ENCODE data around the gene CCDC86. TPM values are rescaled to one million over a fixed set of nuclear protein-coding genes. Genes with fewer than 3 reads are reported as not detected.

CCDC86 gene
- total RNA-seq, 1 donor from 2014 or later = 13.0 TPM

GRCh38 chr11:60891103-60891741, 49.3 kb downstream of the CCDC86 start:
- DNase-seq (ENCODE audit: low spot score) = no peak

- no peak for DNase-seq (ENCODE audit: low spot score)
Observed at GRCh38 chr11:60895687-60896086, 53.8 kb downstream of the CCDC86 start.

GRCh38 chr11:60897496-60897895, 55.6 kb downstream of the CCDC86 start:
- no peak for DNase-seq (ENCODE audit: low spot score)

- DNase-seq (ENCODE audit: low spot score) = peak; percentile 48
Observed at GRCh38 chr11:60899046-60899936, 57.4 kb downstream of the CCDC86 start.

GRCh38 chr11:60899977-60900376, 58.1 kb downstream of the CCDC86 start:
- no peak for DNase-seq (ENCODE audit: low spot score)

Other genes with a start within 250 kb of the CCDC86 start
- gene MS4A8, start 142.5 kb upstream of the CCDC86 start, total RNA-seq = 61.4 TPM
- not detected for gene MS4A18, start 117.4 kb upstream of the CCDC86 start, total RNA-seq
- gene MS4A15, start 85.2 kb upstream of the CCDC86 start, total RNA-seq = not detected
- gene MS4A10, start 56.8 kb upstream of the CCDC86 start, total RNA-seq = not detected
- gene PTGDR2, start 13.8 kb downstream of the CCDC86 start, total RNA-seq = 0.83 TPM
- 0.17 TPM for gene ZP1, start 25.4 kb downstream of the CCDC86 start, total RNA-seq
- gene PRPF19, start 64.5 kb downstream of the CCDC86 start, total RNA-seq = 70.6 TPM
- gene TMEM109, start 72.0 kb downstream of the CCDC86 start, total RNA-seq = 103 TPM
- 18.5 TPM for gene TMEM132A, start 82.3 kb downstream of the CCDC86 start, total RNA-seq
- 23.2 TPM for gene SLC15A3, start 110.1 kb downstream of the CCDC86 start, total RNA-seq
- gene CD6, start 129.6 kb downstream of the CCDC86 start, total RNA-seq = 5.3 TPM

Data from mucosa of gallbladder (tissue), 1 donor.